Eye (tissue), 1 donor: Measurements from ENCODE around the gene CLTCL1.

Experiments
- DNase-seq: peaks from one replicate; pipeline ENCODE4 v3.0.0-alpha.2; 2015

The CLTCL1 gene

GRCh38 chr22:19244600-19245352 is 46.7 kb downstream of the CLTCL1 start:
- DNase-seq, result no peak

GRCh38 chr22:19242699-19243098 is 48.8 kb downstream of the CLTCL1 start:
- no peak for DNase-seq

GRCh38 chr22:19241593-19241906 is 50.0 kb downstream of the CLTCL1 start:
- DNase-seq, result no peak

GRCh38 chr22:19240813-19241592 is 50.5 kb downstream of the CLTCL1 start:
- DNase-seq, result no peak

GRCh38 chr22:19239464-19239863 is 52.1 kb downstream of the CLTCL1 start:
- DNase-seq, result no peak

- DNase-seq, result no peak
Observed at GRCh38 chr22:19238900-19239299, 52.6 kb downstream of the CLTCL1 start.

- no peak for DNase-seq
Observed at GRCh38 chr22:19235874-19236273, 55.6 kb downstream of the CLTCL1 start.

- DNase-seq, result no peak
Observed at GRCh38 chr22:19234126-19234896, 57.2 kb downstream of the CLTCL1 start.

- no peak for DNase-seq
Observed at GRCh38 chr22:19233189-19233661, 58.3 kb downstream of the CLTCL1 start.

- DNase-seq, result no peak
Observed at GRCh38 chr22:19232623-19233022, 58.9 kb downstream of the CLTCL1 start.

- no peak for DNase-seq
Observed at GRCh38 chr22:19231986-19232385, 59.5 kb downstream of the CLTCL1 start.

- DNase-seq, result no peak
Observed at GRCh38 chr22:19229600-19229999, 61.9 kb downstream of the CLTCL1 start.

- DNase-seq, result no peak
Observed at GRCh38 chr22:19228179-19228578, 63.3 kb downstream of the CLTCL1 start.

GRCh38 chr22:19226428-19226827 is 65.1 kb downstream of the CLTCL1 start:
- DNase-seq, result no peak

- DNase-seq, result no peak
Observed at GRCh38 chr22:19225560-19225959, 66.0 kb downstream of the CLTCL1 start.

GRCh38 chr22:19224985-19225384 is 66.5 kb downstream of the CLTCL1 start:
- DNase-seq, result no peak

GRCh38 chr22:19224557-19224956 is 67.0 kb downstream of the CLTCL1 start:
- DNase-seq, result no peak

GRCh38 chr22:19223617-19224016 is 67.9 kb downstream of the CLTCL1 start:
- no peak for DNase-seq

GRCh38 chr22:19223110-19223509 is 68.4 kb downstream of the CLTCL1 start:
- no peak for DNase-seq

- DNase-seq, result no peak
Observed at GRCh38 chr22:19222242-19223005, 69.1 kb downstream of the CLTCL1 start.

- no peak for DNase-seq
Observed at GRCh38 chr22:19220867-19221266, 70.7 kb downstream of the CLTCL1 start.

- no peak for DNase-seq
Observed at GRCh38 chr22:19218541-19219233, 72.8 kb downstream of the CLTCL1 start.
